ENCODE measurements around the gene SDHAF3. TPM values are rescaled to one million over a fixed set of nuclear protein-coding genes. Genes with fewer than 3 reads are reported as not detected.
A peak's percentile ranks its signal among the peaks of the same experiment; 100 is the strongest.
"Not testable (repeated sequence)": the region's sequence is repeated elsewhere in the genome, so short reads cannot be mapped to it uniquely, and the experiment has no call there.

Gene SDHAF3
- total and polyA plus RNA-seq, 2 donors, result 23.1 to 23.9 TPM

DNA sequence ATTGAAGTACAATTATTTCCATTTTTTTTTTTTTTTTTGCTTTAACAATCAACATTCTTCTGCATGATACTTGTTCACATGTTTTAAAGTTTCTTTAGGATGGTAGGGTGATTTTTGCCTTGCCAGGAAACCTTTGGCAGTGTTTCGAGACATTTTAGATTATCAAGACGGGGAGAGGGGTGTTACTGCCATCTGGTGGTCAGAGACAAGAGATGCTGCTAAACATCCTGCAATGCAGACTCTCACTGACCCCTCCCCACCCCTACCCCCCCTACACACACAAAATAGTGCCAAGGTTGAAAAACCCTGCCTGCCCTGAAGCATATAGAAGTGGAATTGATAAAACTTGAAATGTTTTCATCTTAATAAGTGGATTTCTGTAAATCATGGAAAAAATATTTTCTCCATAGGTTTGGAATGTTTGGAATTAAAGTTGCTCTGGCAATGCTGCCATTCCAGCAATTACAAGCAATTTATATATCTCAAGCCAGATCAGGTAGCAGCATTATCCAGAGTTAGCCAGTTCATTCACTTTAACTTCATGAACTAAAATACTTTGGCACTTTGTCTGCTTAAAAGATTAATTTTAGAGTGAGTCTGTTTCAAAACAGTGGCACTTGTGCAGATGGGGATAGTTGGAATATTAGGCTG, 62.1 kb downstream of the SDHAF3 start:
- Histone ChIP-seq H3K4me1 (ENCODE audit: control insufficient read depth in 2 of 2, insufficient read depth in 2 of 2, low read length in 2 of 2) (no peaks in the 10 kb centered on the region), H3K9me3 (ENCODE audit: control insufficient read depth in 2 of 2, insufficient read depth in 1 of 2, low read length in 1 of 2) (no peaks in the 10 kb centered on the region), H3K27me3 (ENCODE audit: control insufficient read depth in 2 of 2, insufficient read depth in 1 of 2, low read length in 1 of 2) (no peaks in the 10 kb centered on the region), H3K4me3 (ENCODE audit: low read length in 2 of 2) (no peak overlapping the region), H3K27ac (ENCODE audit: low read depth in 1 of 2, low read length in 1 of 2) (no peak overlapping the region), H3K36me3 (ENCODE audit: control insufficient read depth in 2 of 2, insufficient read depth in 2 of 2, low read length in 1 of 2) (no peaks in the 10 kb centered on the region)
- peak in 8 of 9 donors; percentile 16 to 71 (median 42) for DNase-seq (ENCODE audit: low read depth in 6 of 9, low spot score in 9 of 9)
- 30% methylated on average over 2 of the region's 2 CpGs for WGBS

DNA sequence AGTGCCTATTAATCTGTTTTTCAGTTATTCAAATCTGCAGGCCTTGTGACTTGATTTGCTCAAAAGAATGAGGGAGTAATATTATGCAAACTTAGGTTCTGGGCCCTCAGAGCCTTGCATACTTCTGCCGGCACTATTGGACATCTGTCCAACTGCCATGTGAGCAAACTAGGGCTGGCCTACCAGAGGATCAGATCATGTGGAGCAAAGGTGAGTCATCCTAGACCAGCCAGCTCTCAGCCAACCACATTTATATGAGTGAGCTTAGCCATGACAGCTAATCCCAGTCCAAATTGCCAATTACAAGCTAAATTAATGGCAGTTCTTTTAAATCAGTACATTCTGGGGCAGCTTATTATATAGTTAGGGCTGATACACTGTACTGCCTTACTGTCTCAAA, 69.6 kb downstream of the SDHAF3 start:
- H3K27ac ChIP-seq (ENCODE audit: low read depth in 1 of 2, low read length in 1 of 2), result no peak overlapping the region
- H3K4me3 ChIP-seq (ENCODE audit: low read length in 2 of 2), result no peak overlapping the region
- H3K4me1 ChIP-seq (ENCODE audit: control insufficient read depth in 2 of 2, insufficient read depth in 2 of 2, low read length in 2 of 2), result no peaks in the 10 kb centered on the region
- no peaks in the 10 kb centered on the region for H3K9me3 ChIP-seq (ENCODE audit: control insufficient read depth in 2 of 2, insufficient read depth in 1 of 2, low read length in 1 of 2)
- DNase-seq (ENCODE audit: low read depth in 6 of 9, low spot score in 9 of 9), result no peak
- WGBS, result 94% methylated on average over 1 of the region's 1 CpG
- no peaks in the 10 kb centered on the region for H3K36me3 ChIP-seq (ENCODE audit: control insufficient read depth in 2 of 2, insufficient read depth in 2 of 2, low read length in 1 of 2)
- no peaks in the 10 kb centered on the region for H3K27me3 ChIP-seq (ENCODE audit: control insufficient read depth in 2 of 2, insufficient read depth in 1 of 2, low read length in 1 of 2)

DNA sequence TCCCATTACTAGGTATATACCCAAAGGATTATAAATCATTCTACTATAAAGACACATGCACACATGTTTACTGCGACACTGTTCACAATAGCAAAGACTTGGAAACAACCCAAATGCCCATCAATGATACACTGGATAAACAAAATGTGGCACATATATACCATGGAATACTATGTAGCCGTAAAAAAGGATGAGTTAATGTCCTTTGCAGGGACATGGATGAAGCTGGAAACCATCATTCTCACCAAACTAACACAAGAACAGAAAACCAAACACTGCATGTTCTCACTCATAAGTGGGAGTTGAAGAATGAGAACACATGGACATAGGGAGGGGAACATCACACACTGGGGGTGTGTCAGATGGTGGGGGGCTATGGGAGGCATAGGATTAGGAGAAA, 78.7 kb downstream of the SDHAF3 start:
- not testable (repeated sequence) for H3K36me3 ChIP-seq (ENCODE audit: control insufficient read depth in 2 of 2, insufficient read depth in 2 of 2, low read length in 1 of 2); H3K4me3 ChIP-seq (ENCODE audit: low read length in 2 of 2); H3K4me1 ChIP-seq (ENCODE audit: control insufficient read depth in 2 of 2, insufficient read depth in 2 of 2, low read length in 2 of 2); H3K27me3 ChIP-seq (ENCODE audit: control insufficient read depth in 2 of 2, insufficient read depth in 1 of 2, low read length in 1 of 2); H3K27ac ChIP-seq (ENCODE audit: low read depth in 1 of 2, low read length in 1 of 2); DNase-seq (ENCODE audit: low read depth in 6 of 9, low spot score in 9 of 9); H3K9me3 ChIP-seq (ENCODE audit: control insufficient read depth in 2 of 2, insufficient read depth in 1 of 2, low read length in 1 of 2)
- 97% methylated on average over 2 of the region's 2 CpGs for WGBS

DNA sequence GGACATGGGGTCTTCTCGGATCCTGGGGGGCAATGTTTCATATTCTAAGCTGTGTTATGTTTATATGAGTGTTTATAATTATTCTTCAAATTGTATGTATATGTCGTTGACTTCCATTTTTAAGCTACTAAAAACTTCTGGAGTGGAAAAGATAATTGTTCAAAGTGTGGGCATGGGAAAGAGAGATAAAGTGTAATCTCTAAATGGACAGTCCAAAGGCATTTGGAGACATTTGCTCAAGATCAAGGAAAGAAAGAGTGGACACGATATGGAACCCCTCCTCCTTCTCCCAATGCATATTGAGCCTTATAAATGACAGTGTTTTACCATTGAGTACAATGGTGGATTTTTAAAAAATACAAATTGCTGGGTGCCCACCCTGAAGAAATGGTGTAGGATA, 81.1 kb downstream of the SDHAF3 start:
- no peaks in the 10 kb centered on the region for H3K36me3 ChIP-seq (ENCODE audit: control insufficient read depth in 2 of 2, insufficient read depth in 2 of 2, low read length in 1 of 2)
- DNase-seq (ENCODE audit: low read depth in 6 of 9, low spot score in 9 of 9), result no peak
- H3K27ac ChIP-seq (ENCODE audit: low read depth in 1 of 2, low read length in 1 of 2), result no peak overlapping the region
- WGBS, result 90% methylated on average over 3 of the region's 3 CpGs
- H3K27me3 ChIP-seq (ENCODE audit: control insufficient read depth in 2 of 2, insufficient read depth in 1 of 2, low read length in 1 of 2), result no peaks in the 10 kb centered on the region
- H3K4me1 ChIP-seq (ENCODE audit: control insufficient read depth in 2 of 2, insufficient read depth in 2 of 2, low read length in 2 of 2), result no peaks in the 10 kb centered on the region
- H3K4me3 ChIP-seq (ENCODE audit: low read length in 2 of 2), result no peak overlapping the region
- no peaks in the 10 kb centered on the region for H3K9me3 ChIP-seq (ENCODE audit: control insufficient read depth in 2 of 2, insufficient read depth in 1 of 2, low read length in 1 of 2)

DNA sequence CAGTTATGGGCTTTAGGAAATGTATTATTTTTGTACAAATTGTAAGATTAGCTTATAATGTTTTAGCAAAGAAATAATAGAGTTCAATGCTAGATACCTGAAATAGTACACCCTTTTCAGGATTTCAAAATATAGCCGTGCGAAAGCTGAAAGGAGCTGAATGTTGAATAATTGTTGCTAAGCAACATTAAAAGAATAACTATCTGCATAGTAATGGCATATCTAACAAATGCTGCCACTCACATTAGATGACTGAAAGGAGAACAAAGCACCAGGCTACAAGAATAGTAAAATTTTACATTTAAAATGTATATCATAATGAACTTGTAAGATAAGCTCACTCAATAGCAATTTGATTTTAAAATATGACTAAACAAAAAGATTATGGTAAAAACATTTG, 82.5 kb downstream of the SDHAF3 start:
- Histone ChIP-seq H3K4me3 (ENCODE audit: low read length in 2 of 2) (no peak overlapping the region), H3K27me3 (ENCODE audit: control insufficient read depth in 2 of 2, insufficient read depth in 1 of 2, low read length in 1 of 2) (no peaks in the 10 kb centered on the region), H3K27ac (ENCODE audit: low read depth in 1 of 2, low read length in 1 of 2) (no peak overlapping the region), H3K36me3 (ENCODE audit: control insufficient read depth in 2 of 2, insufficient read depth in 2 of 2, low read length in 1 of 2) (no peaks in the 10 kb centered on the region), H3K4me1 (ENCODE audit: control insufficient read depth in 2 of 2, insufficient read depth in 2 of 2, low read length in 2 of 2) (no peaks in the 10 kb centered on the region), H3K9me3 (ENCODE audit: control insufficient read depth in 2 of 2, insufficient read depth in 1 of 2, low read length in 1 of 2) (no peaks in the 10 kb centered on the region)
- no peak for DNase-seq (ENCODE audit: low read depth in 6 of 9, low spot score in 9 of 9)
- 95% methylated on average over 2 of the region's 2 CpGs for WGBS

DNA sequence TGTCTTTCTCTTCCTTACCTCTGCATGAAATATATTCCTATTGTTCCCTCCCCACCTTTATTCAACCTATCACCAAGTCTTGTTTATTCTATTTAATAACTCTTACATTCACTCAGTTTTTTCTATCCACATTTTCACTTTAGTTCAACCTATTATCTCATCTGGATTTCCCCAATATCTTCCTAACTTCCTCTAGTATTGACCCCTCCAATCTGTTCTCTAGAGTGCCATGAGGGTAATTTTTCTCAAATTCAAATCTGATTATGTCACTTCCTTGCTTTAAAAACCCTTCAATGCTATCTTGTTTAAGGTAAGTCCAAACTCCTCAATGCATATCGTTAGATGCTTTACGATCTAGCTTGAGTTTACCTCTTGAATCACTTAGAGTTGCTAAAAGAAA, 86.5 kb downstream of the SDHAF3 start:
- no peak for DNase-seq (ENCODE audit: low read depth in 6 of 9, low spot score in 9 of 9)
- H3K27ac ChIP-seq (ENCODE audit: low read depth in 1 of 2, low read length in 1 of 2), result no peak overlapping the region
- H3K4me1 ChIP-seq (ENCODE audit: control insufficient read depth in 2 of 2, insufficient read depth in 2 of 2, low read length in 2 of 2), result no peaks in the 10 kb centered on the region
- H3K9me3 ChIP-seq (ENCODE audit: control insufficient read depth in 2 of 2, insufficient read depth in 1 of 2, low read length in 1 of 2), result no peaks in the 10 kb centered on the region
- 84% methylated on average over 2 of the region's 2 CpGs for WGBS
- no peaks in the 10 kb centered on the region for H3K27me3 ChIP-seq (ENCODE audit: control insufficient read depth in 2 of 2, insufficient read depth in 1 of 2, low read length in 1 of 2)
- no peaks in the 10 kb centered on the region for H3K36me3 ChIP-seq (ENCODE audit: control insufficient read depth in 2 of 2, insufficient read depth in 2 of 2, low read length in 1 of 2)
- no peak overlapping the region for H3K4me3 ChIP-seq (ENCODE audit: low read length in 2 of 2)

DNA sequence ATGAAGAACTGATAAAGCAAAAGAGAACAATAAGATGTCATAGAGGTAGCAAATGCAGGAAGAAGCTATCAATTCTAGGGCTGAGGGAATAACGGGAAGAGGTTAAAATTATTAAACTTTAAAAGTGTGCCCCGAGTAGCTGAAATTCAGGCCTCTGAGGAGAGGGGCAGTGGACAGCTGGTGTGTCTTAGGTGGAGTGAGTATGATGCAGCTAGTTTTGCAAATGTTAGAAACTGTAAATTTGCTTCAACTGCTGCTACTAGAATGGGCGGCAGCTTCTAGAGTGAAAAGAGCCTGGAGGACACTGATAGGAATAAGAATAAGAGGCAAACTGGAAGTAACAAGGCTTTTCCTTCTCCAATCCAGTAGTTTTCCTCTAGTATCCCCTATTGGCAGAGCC, 87.3 kb downstream of the SDHAF3 start:
- no peak for DNase-seq (ENCODE audit: low read depth in 6 of 9, low spot score in 9 of 9)
- WGBS, result 82% methylated on average over 3 of the region's 3 CpGs
- no peaks in the 10 kb centered on the region for H3K4me1 ChIP-seq (ENCODE audit: control insufficient read depth in 2 of 2, insufficient read depth in 2 of 2, low read length in 2 of 2)
- no peaks in the 10 kb centered on the region for H3K9me3 ChIP-seq (ENCODE audit: control insufficient read depth in 2 of 2, insufficient read depth in 1 of 2, low read length in 1 of 2)
- H3K27ac ChIP-seq (ENCODE audit: low read depth in 1 of 2, low read length in 1 of 2), result no peak overlapping the region
- no peaks in the 10 kb centered on the region for H3K27me3 ChIP-seq (ENCODE audit: control insufficient read depth in 2 of 2, insufficient read depth in 1 of 2, low read length in 1 of 2)
- H3K4me3 ChIP-seq (ENCODE audit: low read length in 2 of 2), result no peak overlapping the region
- H3K36me3 ChIP-seq (ENCODE audit: control insufficient read depth in 2 of 2, insufficient read depth in 2 of 2, low read length in 1 of 2), result no peaks in the 10 kb centered on the region

DNA sequence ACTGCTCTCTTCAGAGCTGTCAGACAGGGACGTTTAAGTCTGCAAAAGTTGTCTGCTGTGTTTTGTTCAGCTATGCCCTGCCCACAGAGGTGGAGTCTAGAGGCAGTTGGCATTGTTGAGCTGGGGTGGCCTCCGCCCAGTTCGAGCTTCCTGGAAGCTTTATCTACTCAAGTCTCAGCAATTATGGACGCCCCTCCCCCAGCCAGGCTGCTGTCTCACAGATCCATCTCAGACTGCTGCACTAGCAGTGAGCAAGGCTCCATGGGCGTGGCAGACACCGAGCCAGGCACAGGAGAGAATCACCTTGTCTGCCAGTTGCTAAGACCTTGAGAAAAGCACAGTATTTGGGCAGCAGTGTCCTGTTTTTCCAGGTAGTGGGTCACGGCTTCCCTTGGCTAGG, 98.1 kb downstream of the SDHAF3 start:
- no peaks in the 10 kb centered on the region for H3K27me3 ChIP-seq (ENCODE audit: control insufficient read depth in 2 of 2, insufficient read depth in 1 of 2, low read length in 1 of 2)
- H3K4me1 ChIP-seq (ENCODE audit: control insufficient read depth in 2 of 2, insufficient read depth in 2 of 2, low read length in 2 of 2), result no peaks in the 10 kb centered on the region
- no peak overlapping the region for H3K27ac ChIP-seq (ENCODE audit: low read depth in 1 of 2, low read length in 1 of 2)
- 68% methylated on average over 7 of the region's 7 CpGs for WGBS
- no peaks in the 10 kb centered on the region for H3K9me3 ChIP-seq (ENCODE audit: control insufficient read depth in 2 of 2, insufficient read depth in 1 of 2, low read length in 1 of 2)
- no peak overlapping the region for H3K4me3 ChIP-seq (ENCODE audit: low read length in 2 of 2)
- no peaks in the 10 kb centered on the region for H3K36me3 ChIP-seq (ENCODE audit: control insufficient read depth in 2 of 2, insufficient read depth in 2 of 2, low read length in 1 of 2)
- DNase-seq (ENCODE audit: low read depth in 6 of 9, low spot score in 9 of 9), result no peak

DNA sequence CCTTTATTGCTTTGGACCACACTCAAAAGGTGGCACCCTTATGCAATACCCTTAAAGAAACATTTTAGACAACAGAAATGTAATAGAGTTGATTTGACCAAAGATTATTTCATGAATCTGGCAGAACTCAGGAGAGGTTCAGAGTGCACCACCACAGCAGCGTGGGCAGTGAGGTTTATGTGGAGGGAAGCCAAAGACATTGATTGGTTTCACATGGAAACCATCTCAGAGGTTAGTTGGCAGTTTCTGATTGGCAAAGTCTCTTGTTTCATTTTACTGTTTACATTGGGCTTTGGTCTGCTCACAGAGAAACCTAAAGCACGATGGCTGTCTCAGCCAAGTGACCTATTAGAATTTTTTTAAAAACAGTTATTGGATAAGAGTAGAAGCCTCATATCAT, 101.3 kb downstream of the SDHAF3 start:
- Histone ChIP-seq H3K36me3 (ENCODE audit: control insufficient read depth in 2 of 2, insufficient read depth in 2 of 2, low read length in 1 of 2) (no peaks in the 10 kb centered on the region), H3K4me1 (ENCODE audit: control insufficient read depth in 2 of 2, insufficient read depth in 2 of 2, low read length in 2 of 2) (no peaks in the 10 kb centered on the region), H3K27ac (ENCODE audit: low read depth in 1 of 2, low read length in 1 of 2) (no peak overlapping the region), H3K27me3 (ENCODE audit: control insufficient read depth in 2 of 2, insufficient read depth in 1 of 2, low read length in 1 of 2) (no peaks in the 10 kb centered on the region), H3K9me3 (ENCODE audit: control insufficient read depth in 2 of 2, insufficient read depth in 1 of 2, low read length in 1 of 2) (no peaks in the 10 kb centered on the region), H3K4me3 (ENCODE audit: low read length in 2 of 2) (no peak overlapping the region)
- 47% methylated on average over 2 of the region's 2 CpGs for WGBS
- DNase-seq (ENCODE audit: low read depth in 6 of 9, low spot score in 9 of 9), result no peak

DNA sequence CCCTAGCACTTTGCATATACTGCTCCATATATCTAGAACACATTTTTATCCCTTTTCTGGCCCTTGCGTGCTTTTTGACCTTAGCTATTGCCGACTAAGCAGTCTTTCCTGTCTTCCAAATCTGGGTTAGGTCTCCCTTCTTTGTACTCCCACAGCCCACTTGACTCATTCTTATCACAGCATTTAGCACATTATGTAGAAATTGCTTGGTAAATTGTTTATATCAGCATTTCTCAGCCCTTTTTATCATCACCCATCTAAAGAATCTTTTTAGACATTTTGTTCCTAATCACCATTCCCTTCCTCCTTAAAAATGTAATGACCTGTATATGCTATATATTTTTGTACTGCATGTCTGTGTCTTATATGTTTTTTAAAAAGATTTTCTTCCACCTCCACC, 101.7 kb downstream of the SDHAF3 start:
- no peaks in the 10 kb centered on the region for H3K27me3 ChIP-seq (ENCODE audit: control insufficient read depth in 2 of 2, insufficient read depth in 1 of 2, low read length in 1 of 2)
- no peaks in the 10 kb centered on the region for H3K4me1 ChIP-seq (ENCODE audit: control insufficient read depth in 2 of 2, insufficient read depth in 2 of 2, low read length in 2 of 2)
- H3K36me3 ChIP-seq (ENCODE audit: control insufficient read depth in 2 of 2, insufficient read depth in 2 of 2, low read length in 1 of 2), result no peaks in the 10 kb centered on the region
- H3K27ac ChIP-seq (ENCODE audit: low read depth in 1 of 2, low read length in 1 of 2), result no peak overlapping the region
- no peaks in the 10 kb centered on the region for H3K9me3 ChIP-seq (ENCODE audit: control insufficient read depth in 2 of 2, insufficient read depth in 1 of 2, low read length in 1 of 2)
- H3K4me3 ChIP-seq (ENCODE audit: low read length in 2 of 2), result no peak overlapping the region
- 96% methylated on average over 2 of the region's 2 CpGs for WGBS
- DNase-seq (ENCODE audit: low read depth in 6 of 9, low spot score in 9 of 9), result no peak

Data from thymus (tissue), 11 donors.